Fibroblast of lung (primary cell): ENCODE measurements around the gene CRTAC1. TPM values are rescaled to one million over a fixed set of nuclear protein-coding genes. Genes with fewer than 3 reads are reported as not detected.

Source experiments
- DNase-seq, 2 donors: peaks; one replicate each; pipeline versions ENCODE4 v3.0.0 to v3.0.0-alpha.2; 2010; ENCODE audit warnings: low read depth in 2 of 2
- H2AFZ ChIP-seq: 2 replicates; pipeline ENCODE4 v1.5.1; 2012; ENCODE audit warnings: low read length, control low read depth, inconsistent platforms
- H3K27ac ChIP-seq: 2 replicates; pipeline ENCODE4 v1.5.1; 2011; ENCODE audit warnings: low read length, control low read depth; ENCODE audit not compliant: insufficient read depth
- H3K27me3 ChIP-seq: 2 replicates; pipeline ENCODE4 v1.5.1; 2011; ENCODE audit warnings: mild to moderate bottlenecking, low read length; ENCODE audit not compliant: control insufficient read depth, insufficient read depth
- H3K36me3 ChIP-seq: 2 replicates; pipeline ENCODE4 v1.5.1; 2011; ENCODE audit warnings: low read length; ENCODE audit not compliant: control insufficient read depth, insufficient read depth
- H3K4me1 ChIP-seq: 2 replicates; pipeline ENCODE4 v1.5.1; 2011; ENCODE audit warnings: low read length; ENCODE audit not compliant: control insufficient read depth, insufficient read depth; ENCODE audit errors: extremely low read depth
- H3K4me2 ChIP-seq: 2 replicates; pipeline ENCODE4 v1.5.1; 2011; ENCODE audit warnings: low read length, control low read depth; ENCODE audit not compliant: insufficient read depth; ENCODE audit errors: extremely low read depth
- H3K4me3 ChIP-seq, 4 experiments: fragments of 200-600 bp in 1 of 4; sonication (generic) in 1 of 4; replicated peaks in 1 of 4; 2 replicates each; pipeline ENCODE4 v1.5.1; 2011 to 2016; ENCODE audit warnings: low read length in 4 of 4, low read depth in 3 of 4, mild to moderate bottlenecking in 3 of 4, control low read depth in 2 of 4, inconsistent platforms in 1 of 4, mixed read lengths in 1 of 4; ENCODE audit not compliant: insufficient read depth in 1 of 4; ENCODE audit errors: control extremely low read depth in 1 of 4
- H3K79me2 ChIP-seq: 2 replicates; pipeline ENCODE4 v1.5.1; 2012; ENCODE audit warnings: mild to moderate bottlenecking, low read length, inconsistent platforms; ENCODE audit not compliant: control insufficient read depth, insufficient read depth
- H3K9ac ChIP-seq: 2 replicates; pipeline ENCODE4 v1.5.1; 2011; ENCODE audit warnings: mild to moderate bottlenecking, low read length, control low read depth; ENCODE audit not compliant: insufficient read depth
- H3K9me3 ChIP-seq: 2 replicates; pipeline ENCODE4 v1.5.1; 2012; ENCODE audit warnings: low read depth, low read length; ENCODE audit not compliant: control insufficient read depth, insufficient read depth
- H4K20me1 ChIP-seq: 2 replicates; pipeline ENCODE4 v1.5.1; 2011; ENCODE audit warnings: low read length; ENCODE audit not compliant: control insufficient read depth, insufficient read depth; ENCODE audit errors: extremely low read depth
- EZH2 ChIP-seq: IDR thresholded peaks from 2 replicates; pipeline ENCODE4 v1.5.1; 2012; ENCODE audit warnings: low read length, control low read depth, mild to moderate bottlenecking; ENCODE audit errors: missing control alignments
- polyA plus RNA-seq, 2 donors: library from polyadenylated mRNA; depleted of rRNA in 1 of 2; stranded (reverse) in 1 of 2; unstranded in 1 of 2; fragments of >200 nt; gene quantifications; 2 replicates each; pipeline ENCODE4 v1.2.1, GENCODE V29; 2011 to 2012; ENCODE audit warnings: missing spikeins in 1 of 2
- total RNA-seq: library from RNA; depleted of rRNA; stranded (reverse); fragments of >200 nt; gene quantifications from 2 replicates; pipeline ENCODE4 v1.2.1, GENCODE V29; 2014
- TF ChIP-seq, protein P1 (sequence below), 2 donors: IDR thresholded peaks in 1 of 2; conservative IDR thresholded peaks in 1 of 2; 1 replicate in 1 of 2; 2 replicates in 1 of 2; pipeline ENCODE4 v1.5.1; 2011 to 2012; ENCODE audit warnings: low read length in 2 of 2, control low read depth in 1 of 2, inconsistent platforms in 1 of 2, low read depth in 1 of 2, mild to moderate bottlenecking in 1 of 2

CRTAC1 gene
- total and polyA plus RNA-seq, 2 donors (not counting 1 experiment from before 2014, with no cell fraction given), result not detected

DNA sequence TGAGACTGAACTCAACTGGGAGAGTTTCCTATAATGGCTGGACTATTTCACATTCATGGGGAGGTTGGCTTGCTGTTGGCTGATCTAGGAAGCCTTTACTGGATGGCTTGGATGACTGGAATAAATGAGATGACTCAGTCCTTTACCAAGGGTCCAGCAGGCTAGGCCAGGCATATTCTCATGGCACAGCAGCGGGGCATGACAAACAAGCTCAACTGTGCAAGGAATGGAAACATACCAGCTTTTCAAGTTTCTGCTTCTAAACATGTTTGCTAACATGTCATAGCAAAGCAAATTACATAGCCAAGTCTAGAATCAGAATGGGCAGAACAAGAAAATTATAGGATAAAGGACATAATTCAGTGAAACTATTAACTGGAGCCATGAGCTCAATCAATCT lies 46.8 kb upstream of the CRTAC1 start:
- Histone ChIP-seq H3K4me3 (no peak overlapping the region), H3K4me1 (no peaks in the 10 kb centered on the region), H3K36me3 (no peaks in the 10 kb centered on the region), H4K20me1 (no peaks in the 10 kb centered on the region), H3K27ac (no peak overlapping the region), H3K9me3 (no peaks in the 10 kb centered on the region), H2AFZ (no peak overlapping the region), H3K9ac (no peak overlapping the region), H3K27me3 (no peaks in the 10 kb centered on the region), H3K4me2 (no peak overlapping the region), H3K79me2 (no peaks in the 10 kb centered on the region)
- TF ChIP-seq, protein P1, sequence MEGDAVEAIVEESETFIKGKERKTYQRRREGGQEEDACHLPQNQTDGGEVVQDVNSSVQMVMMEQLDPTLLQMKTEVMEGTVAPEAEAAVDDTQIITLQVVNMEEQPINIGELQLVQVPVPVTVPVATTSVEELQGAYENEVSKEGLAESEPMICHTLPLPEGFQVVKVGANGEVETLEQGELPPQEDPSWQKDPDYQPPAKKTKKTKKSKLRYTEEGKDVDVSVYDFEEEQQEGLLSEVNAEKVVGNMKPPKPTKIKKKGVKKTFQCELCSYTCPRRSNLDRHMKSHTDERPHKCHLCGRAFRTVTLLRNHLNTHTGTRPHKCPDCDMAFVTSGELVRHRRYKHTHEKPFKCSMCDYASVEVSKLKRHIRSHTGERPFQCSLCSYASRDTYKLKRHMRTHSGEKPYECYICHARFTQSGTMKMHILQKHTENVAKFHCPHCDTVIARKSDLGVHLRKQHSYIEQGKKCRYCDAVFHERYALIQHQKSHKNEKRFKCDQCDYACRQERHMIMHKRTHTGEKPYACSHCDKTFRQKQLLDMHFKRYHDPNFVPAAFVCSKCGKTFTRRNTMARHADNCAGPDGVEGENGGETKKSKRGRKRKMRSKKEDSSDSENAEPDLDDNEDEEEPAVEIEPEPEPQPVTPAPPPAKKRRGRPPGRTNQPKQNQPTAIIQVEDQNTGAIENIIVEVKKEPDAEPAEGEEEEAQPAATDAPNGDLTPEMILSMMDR (conservative IDR thresholded peaks at IDR 0.05 in 1 of 2, IDR thresholded peaks at IDR 0.05 in 1 of 2; ENCODE audit: low read depth in 1 of 2, low read length in 2 of 2), result no peak
- no peak for TF ChIP-seq EZH2
- no peak for DNase-seq

GRCh38 chr10:98076086-98076485 lies 45.7 kb upstream of the CRTAC1 start:
- Histone ChIP-seq H3K27me3 (no peaks in the 10 kb centered on the region), H3K9me3 (no peaks in the 10 kb centered on the region)
- TF ChIP-seq EZH2, result no peak
- TF ChIP-seq, protein P1 (conservative IDR thresholded peaks at IDR 0.05 in 1 of 2, IDR thresholded peaks at IDR 0.05 in 1 of 2; ENCODE audit: low read depth in 1 of 2, low read length in 2 of 2), result no peak

GRCh38 chr10:98074315-98074911 lies 44.0 kb upstream of the CRTAC1 start:
- no peak overlapping the region for H2AFZ ChIP-seq
- H4K20me1 ChIP-seq, result no peaks in the 10 kb centered on the region
- H3K36me3 ChIP-seq, result no peaks in the 10 kb centered on the region
- H3K4me1 ChIP-seq, result no peaks in the 10 kb centered on the region
- no peak overlapping the region for H3K27ac ChIP-seq
- no peaks in the 10 kb centered on the region for H3K9me3 ChIP-seq
- TF ChIP-seq, protein P1 (conservative IDR thresholded peaks at IDR 0.05 in 1 of 2, IDR thresholded peaks at IDR 0.05 in 1 of 2; ENCODE audit: low read depth in 1 of 2, low read length in 2 of 2), result no peak
- no peak for TF ChIP-seq EZH2
- H3K27me3 ChIP-seq, result no peaks in the 10 kb centered on the region
- H3K4me3 ChIP-seq, result no peak overlapping the region
- H3K9ac ChIP-seq, result no peak overlapping the region
- peak; percentile 6 to 17 for DNase-seq
- no peaks in the 10 kb centered on the region for H3K79me2 ChIP-seq
- H3K4me2 ChIP-seq, result no peak overlapping the region

More at GRCh38 chr10:98076086-98076485, 45.7 kb upstream of the CRTAC1 start:
- no peak for DNase-seq
- Histone ChIP-seq H3K4me3 (no peak overlapping the region), H3K79me2 (no peaks in the 10 kb centered on the region), H3K9ac (no peak overlapping the region), H3K36me3 (no peaks in the 10 kb centered on the region), H2AFZ (no peak overlapping the region), H3K4me1 (no peaks in the 10 kb centered on the region), H3K27ac (no peak overlapping the region), H3K4me2 (no peak overlapping the region), H4K20me1 (no peaks in the 10 kb centered on the region)
